ENCODE results near the gene NUDT16L1. TPM values are rescaled to one million over a fixed set of nuclear protein-coding genes. Genes with fewer than 3 reads are reported as not detected.

NUDT16L1 gene
- total RNA-seq, 1 donor from 2014 or later: 21.1 TPM

DNA sequence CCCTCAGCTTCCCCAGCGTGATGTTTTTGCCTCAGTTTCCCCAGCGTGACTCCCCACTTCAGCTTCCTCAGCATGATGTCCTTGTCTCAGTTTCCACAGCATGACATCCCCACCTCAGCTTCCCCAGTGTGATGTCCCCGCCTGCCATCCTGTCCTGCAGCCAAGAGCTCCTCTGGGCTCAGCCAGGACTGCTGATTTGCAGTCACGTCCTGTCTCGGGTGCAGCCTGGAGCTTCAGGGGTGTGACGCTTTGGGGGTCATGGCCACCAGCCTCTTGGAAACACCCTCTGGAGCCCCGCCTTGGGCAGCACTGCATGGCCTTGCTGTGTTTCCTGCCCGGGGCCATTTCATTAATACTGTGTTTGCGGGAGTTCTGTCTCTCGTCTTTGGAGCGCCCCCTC, 16.5 kb upstream of the NUDT16L1 start:
- TF ChIP-seq, protein P1, sequence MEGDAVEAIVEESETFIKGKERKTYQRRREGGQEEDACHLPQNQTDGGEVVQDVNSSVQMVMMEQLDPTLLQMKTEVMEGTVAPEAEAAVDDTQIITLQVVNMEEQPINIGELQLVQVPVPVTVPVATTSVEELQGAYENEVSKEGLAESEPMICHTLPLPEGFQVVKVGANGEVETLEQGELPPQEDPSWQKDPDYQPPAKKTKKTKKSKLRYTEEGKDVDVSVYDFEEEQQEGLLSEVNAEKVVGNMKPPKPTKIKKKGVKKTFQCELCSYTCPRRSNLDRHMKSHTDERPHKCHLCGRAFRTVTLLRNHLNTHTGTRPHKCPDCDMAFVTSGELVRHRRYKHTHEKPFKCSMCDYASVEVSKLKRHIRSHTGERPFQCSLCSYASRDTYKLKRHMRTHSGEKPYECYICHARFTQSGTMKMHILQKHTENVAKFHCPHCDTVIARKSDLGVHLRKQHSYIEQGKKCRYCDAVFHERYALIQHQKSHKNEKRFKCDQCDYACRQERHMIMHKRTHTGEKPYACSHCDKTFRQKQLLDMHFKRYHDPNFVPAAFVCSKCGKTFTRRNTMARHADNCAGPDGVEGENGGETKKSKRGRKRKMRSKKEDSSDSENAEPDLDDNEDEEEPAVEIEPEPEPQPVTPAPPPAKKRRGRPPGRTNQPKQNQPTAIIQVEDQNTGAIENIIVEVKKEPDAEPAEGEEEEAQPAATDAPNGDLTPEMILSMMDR (IDR thresholded peaks at IDR 0.05; ENCODE audit: insufficient read depth, low read length, severe bottlenecking): no peak
- peaks cover 18% of the 10 kb centered on the region for H3K36me3 ChIP-seq (ENCODE audit: control insufficient read depth, insufficient read depth, low read length)
- DNase-seq (ENCODE audit: low read depth): no peak
- H3K27me3 ChIP-seq (ENCODE audit: control insufficient read depth, insufficient read depth, low read length): no peaks in the 10 kb centered on the region
- FAIRE-seq: no peak
- H3K4me3 ChIP-seq (ENCODE audit: low read depth, low read length): no peak overlapping the region

DNA sequence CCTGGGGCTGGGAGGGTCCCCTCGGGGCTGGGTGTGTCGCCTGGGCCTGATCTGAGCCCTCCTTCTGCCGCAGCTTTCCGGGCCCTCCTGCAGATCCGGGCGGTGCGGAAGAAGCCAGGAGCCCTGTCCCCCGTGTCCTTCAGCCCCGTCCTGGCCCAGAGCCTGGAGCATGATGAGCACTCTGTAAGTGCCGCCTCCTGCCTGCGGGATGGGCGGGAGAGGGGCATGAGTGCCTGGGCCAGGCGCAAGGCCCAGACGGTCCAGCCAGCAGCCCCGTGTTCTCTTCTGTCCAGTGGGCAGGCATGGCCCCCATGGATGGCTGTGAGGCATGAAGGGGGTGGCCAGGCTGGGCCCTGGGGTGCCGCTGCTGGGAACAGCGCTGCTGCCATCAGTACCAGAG, 16.0 kb upstream of the NUDT16L1 start:
- no peaks in the 10 kb centered on the region for H3K27me3 ChIP-seq (ENCODE audit: control insufficient read depth, insufficient read depth, low read length)
- H3K4me3 ChIP-seq (ENCODE audit: low read depth, low read length): no peak overlapping the region
- TF ChIP-seq, protein P1 (IDR thresholded peaks at IDR 0.05; ENCODE audit: insufficient read depth, low read length, severe bottlenecking): no peak
- no peak for FAIRE-seq
- DNase-seq (ENCODE audit: low read depth): no peak
- peaks cover 19% of the 10 kb centered on the region for H3K36me3 ChIP-seq (ENCODE audit: control insufficient read depth, insufficient read depth, low read length)

DNA sequence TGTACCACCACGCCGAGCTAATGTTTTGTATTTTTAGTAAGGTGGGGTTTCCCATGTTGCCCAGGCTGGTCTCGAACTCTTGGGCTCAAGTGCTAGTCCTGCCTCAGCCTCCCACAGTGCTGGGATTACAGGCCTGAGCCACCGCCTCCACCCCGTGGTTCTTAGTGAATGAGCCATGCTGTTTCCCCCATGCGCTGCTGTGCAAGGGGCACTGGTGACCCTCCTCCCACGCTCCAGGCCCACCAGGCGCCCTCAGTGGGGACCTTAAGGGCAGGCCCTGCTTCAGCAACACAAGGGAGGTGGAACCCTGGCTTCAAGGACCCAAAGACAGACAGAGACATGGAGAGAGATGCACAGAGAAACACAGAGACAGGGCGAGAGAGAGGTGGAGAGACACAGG, 15.4 kb upstream of the NUDT16L1 start:
- FAIRE-seq: no peak
- TF ChIP-seq, protein P1 (IDR thresholded peaks at IDR 0.05; ENCODE audit: insufficient read depth, low read length, severe bottlenecking): no peak
- no peak for DNase-seq (ENCODE audit: low read depth)
- no peak overlapping the region for H3K4me3 ChIP-seq (ENCODE audit: low read depth, low read length)
- peaks cover 21% of the 10 kb centered on the region for H3K36me3 ChIP-seq (ENCODE audit: control insufficient read depth, insufficient read depth, low read length)
- H3K27me3 ChIP-seq (ENCODE audit: control insufficient read depth, insufficient read depth, low read length): no peaks in the 10 kb centered on the region

DNA sequence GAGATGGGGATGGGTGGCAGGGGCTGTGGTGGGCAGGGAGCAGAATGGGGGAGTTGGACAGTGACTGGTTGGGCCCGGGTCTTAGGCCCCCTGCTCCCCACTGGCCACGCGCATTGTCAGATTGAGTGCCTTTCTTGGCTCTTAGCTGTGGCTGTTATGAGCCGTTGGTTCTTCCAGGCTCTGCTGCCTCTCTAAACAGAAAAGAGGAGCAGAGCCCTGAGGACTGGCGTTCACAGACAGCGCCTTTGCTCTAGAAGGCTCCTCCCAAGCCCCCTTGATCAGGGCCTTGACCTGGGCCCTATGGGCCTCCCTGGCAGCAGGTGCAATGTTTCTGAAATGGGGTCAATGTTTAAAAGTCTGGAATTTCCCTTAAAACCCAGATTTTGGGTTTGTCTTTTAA, 14.8 kb upstream of the NUDT16L1 start:
- Histone ChIP-seq H3K36me3 (ENCODE audit: control insufficient read depth, insufficient read depth, low read length) (peaks cover 16% of the 10 kb centered on the region), H3K27me3 (ENCODE audit: control insufficient read depth, insufficient read depth, low read length) (no peaks in the 10 kb centered on the region), H3K4me3 (ENCODE audit: low read depth, low read length) (no peak overlapping the region)
- TF ChIP-seq, protein P1 (IDR thresholded peaks at IDR 0.05; ENCODE audit: insufficient read depth, low read length, severe bottlenecking): no peak
- no peak for DNase-seq (ENCODE audit: low read depth)
- FAIRE-seq: no peak

DNA sequence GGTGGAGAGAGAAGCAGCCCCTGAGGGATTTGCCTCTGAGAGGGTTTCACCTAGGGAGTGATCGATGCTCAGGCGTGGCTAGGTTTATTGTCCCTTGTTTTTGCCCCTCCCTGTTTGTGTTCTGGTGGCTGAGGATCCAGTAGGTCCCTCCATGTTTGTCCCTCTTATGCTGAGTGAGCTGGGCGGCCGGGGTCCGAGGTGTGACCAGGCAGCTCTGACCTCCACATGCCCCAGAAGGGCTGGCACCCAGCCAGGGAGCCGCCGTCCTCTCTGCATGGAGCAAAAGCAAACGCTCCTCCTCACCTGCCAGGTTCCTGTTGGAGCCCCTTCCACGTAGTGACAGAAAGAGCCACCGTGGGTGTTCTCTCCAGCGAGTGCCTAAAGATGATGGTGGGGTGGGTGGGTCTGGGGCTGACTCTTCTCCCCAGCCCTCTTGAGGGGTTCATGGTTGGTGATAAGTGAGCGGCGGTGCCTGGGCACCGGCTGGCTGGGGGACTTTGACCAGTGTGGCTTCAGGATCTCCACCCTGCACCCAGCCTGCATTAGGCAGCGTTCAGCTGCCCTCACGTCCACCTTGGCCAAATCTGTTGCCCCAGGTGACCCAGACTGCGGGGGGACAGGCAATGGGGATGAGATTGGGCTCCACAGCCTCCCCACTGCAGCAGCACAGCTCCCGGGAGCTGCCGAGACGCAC, 14.1 kb upstream of the NUDT16L1 start:
- TF ChIP-seq, protein P1 (IDR thresholded peaks at IDR 0.05; ENCODE audit: insufficient read depth, low read length, severe bottlenecking): no peak
- FAIRE-seq (no peak), DNase-seq (ENCODE audit: low read depth) (no peak)
- Histone ChIP-seq H3K4me3 (ENCODE audit: low read depth, low read length) (no peak overlapping the region), H3K27me3 (ENCODE audit: control insufficient read depth, insufficient read depth, low read length) (no peaks in the 10 kb centered on the region), H3K36me3 (ENCODE audit: control insufficient read depth, insufficient read depth, low read length) (peaks cover 19% of the 10 kb centered on the region)
